NCI-H510A (cell line): ENCODE measurements around the gene ZP1.

ENCODE experiments used
- DNase-seq: peaks from one replicate; lab custom pipeline; 2025; lab: John Stamatoyannopoulos, UW

Gene ZP1

DNA sequence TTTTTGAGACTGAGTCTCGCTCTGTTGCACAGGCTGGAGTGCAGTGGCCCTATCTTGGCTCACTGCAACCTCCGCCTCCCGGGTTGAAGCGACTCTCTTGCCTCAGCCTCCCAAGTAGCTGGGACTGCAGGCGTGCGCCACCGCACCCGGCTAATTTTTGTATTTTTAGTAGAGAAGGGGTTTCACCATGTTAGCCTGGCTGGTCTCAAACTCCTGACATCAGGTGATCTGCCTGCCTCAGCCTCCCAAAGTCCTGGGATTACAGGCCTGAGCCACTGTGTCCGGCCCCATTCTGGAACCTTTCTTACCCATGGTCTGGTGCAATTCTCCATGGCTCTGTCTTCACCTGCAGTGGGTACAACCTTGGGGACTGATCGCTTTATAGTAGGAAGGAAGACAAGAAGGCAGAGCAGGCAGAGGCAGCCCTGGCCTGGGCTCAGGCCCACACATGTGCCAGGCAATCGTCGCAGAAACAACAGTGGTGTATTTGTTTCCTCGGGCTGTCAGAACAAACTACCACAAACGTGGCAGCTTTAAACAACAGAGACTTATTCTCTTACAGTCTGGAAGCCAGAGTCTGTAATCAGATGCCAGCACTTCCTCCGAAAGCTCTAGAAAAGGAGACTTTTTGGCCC is 7.6 kb upstream of the ZP1 start:
- DNase-seq, result no peak

DNA sequence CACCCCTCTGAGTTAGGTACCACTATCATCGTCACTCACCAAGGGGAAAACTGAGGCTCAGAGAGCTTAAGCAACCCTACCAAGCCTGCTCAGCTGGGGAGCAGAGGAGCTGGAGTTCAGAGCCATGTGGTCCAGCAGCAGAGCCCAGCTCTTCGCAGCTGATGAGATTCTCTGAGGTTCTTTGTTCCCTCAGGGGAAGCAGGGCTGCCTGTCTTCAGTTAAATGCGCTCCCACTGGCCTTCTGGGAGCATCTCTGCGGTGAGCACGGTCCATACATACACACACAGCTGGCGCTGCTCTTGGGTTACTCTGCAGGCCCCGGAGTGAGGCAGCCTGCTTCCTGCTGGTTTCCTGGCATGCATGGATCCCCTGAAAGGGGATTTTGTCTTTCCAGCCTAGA is 6.4 kb upstream of the ZP1 start:
- no peak for DNase-seq

DNA sequence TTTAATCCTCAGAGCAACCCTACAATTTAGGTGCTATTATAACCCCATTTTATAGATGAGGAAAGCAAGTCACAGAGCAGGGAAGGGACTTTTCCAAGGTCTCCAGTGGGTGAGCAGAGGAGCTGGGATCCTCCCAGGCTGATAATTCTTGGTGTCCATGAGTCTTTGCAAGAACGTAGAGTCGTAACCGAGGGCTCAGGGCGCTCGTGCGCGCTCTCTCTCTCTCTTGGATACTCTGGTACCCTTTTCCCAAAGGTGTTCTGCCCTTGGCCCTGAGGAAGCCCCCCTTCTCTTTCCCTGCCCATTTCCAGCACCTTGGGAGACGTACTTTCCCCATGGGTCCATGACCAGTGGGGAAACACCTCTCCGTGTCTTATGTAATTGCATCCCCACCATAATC is 5.2 kb upstream of the ZP1 start:
- no peak for DNase-seq

DNA sequence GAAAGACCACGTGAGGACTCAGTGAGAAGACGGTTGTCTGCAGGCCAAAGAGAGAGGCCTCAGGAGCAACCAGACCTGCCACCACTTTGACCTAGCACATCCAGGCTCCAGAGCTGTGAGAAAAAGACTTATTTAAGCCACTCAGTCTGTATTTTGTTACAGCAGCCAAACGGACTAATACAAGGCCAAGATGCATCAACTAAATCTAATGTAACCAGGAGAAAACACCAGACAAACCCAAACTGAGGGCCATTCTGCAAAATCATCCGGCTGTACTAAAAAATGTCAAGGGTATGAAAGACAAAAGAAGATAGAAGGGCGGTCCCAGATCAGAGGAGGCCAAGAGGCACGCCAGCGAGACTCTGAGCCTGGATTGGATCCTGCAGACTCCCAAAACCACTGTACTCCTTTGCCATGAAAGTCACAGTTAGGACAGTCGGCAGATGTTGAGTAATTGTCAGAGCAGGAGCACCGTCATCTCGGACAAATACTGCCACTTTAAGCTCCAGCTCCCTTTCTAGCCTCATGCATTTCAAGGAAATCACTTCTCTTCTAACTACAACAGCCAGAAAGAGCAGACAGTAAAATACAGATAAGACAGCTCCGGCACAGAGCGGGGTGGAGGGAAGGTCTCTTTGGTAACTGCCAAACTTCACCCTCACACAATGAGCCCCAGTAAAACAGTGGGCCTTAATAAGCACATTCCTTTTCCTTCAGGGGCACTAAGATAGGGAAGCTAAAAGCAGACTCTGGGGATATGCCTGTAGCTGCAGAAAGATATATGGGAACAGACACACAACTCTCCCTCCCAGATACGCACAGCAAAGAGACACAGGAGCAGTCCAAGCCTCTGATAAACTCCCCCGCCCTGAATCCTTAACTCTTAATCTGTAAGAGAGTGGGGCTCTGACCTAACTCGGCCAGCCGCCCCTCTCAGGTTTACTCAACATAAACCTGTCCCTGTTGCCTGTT is 3.5 kb upstream of the ZP1 start:
- no peak for DNase-seq

DNA sequence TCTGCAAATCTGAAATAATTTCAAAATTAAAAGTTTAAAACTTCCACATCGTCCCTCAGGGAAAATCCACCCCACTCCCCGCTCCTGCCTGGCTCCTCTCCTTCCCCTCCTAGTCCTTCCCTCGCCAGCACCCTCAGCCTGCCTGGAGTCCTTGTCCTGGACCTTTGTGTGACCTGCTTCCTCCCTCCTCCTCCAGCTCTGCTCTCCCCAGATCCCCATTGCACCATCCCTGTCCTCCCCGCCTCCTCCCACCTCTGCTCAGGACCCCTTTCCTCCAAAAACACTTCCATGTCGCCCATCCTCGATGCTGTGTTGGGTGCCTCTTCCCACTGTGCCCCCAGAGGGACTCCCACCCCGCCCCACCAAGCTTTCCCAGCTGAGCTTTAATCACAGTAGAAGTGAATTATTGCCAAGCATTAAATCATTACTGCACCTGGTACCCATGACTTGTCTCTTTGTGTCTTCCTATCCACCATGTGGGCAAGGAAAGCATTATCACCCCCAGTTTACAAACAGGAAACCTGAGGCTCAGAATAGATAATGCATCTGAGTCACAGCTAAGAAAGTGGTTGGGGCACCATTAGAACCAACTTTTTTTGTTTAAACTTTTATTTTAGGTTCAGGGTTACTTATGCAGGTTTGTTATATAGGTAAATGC is 2.4 kb upstream of the ZP1 start:
- DNase-seq, result no peak

DNA sequence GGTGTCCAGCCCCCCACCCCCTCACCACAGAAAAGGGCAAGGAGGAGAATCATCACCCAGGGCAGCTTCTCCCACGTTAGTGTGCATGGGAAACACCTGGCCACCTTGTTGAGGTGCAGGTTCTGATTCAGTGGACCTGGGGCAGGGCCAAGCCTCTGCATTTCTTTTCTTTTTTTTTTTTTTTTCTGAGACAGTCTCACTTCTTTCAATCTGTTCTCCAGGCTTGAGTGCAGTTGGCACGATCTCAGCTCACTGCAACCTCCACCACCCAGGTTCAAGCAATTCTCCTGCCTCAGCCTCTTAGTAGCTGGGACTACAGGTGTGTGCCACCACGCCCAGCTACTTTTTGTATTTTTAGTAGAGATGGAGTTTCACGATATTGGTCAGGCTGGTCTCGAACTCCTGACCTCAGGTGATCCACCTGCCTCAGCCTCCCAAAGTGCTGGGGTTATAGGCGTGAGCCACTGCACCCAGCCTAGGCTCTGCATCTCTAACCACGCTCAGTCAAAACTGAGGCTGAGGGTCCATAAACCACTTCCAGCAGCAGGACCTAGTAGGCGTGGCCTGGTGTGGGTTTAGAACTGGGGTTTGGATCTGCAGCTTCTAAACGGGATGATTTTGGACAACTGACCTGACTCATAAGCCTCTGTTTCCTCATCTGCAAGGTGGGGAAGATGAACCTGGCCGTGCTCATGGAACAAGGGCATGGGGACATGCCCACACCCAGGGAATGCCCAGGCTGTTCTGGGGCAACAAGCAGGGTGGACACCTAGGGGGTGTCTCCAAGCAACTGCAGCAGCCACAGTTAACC is 734 bp downstream of the ZP1 start:
- no peak for DNase-seq

DNA sequence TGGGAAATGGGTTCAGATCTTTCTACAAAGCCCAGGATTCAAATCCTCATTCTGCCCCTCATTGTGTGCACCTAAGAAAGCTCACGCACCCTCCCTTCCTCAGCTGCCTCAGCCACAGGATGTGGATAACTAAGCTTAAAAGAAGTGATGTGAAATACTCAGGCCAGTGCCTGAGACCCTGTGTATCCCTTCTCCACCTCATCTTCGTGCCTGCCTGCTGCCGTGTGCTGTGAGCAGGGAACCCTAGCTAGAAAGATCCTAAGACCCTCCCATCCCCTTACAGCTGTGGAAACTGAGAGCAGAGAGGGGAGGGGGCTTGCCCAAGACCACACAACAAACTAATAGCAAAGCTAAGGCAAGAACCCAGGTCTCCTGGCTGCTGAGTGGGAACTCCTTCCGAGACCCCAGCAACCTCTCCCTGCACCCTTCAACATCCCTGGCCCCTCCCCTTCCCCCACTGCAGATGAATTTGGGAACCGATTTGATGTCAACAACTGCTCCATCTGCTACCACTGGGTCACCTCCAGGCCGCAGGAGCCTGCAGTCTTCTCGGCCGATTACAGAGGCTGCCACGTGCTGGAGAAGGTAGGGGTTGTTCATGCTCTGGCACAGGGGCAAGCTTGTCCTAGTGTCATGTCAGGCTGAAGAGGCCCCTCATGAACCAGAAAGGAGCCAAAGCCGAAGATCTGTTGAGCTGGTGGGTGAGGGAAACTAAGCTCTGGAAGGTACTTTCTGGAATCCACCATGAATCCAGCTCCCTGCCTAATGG is 1.5 kb downstream of the ZP1 start:
- DNase-seq, result no peak

DNA sequence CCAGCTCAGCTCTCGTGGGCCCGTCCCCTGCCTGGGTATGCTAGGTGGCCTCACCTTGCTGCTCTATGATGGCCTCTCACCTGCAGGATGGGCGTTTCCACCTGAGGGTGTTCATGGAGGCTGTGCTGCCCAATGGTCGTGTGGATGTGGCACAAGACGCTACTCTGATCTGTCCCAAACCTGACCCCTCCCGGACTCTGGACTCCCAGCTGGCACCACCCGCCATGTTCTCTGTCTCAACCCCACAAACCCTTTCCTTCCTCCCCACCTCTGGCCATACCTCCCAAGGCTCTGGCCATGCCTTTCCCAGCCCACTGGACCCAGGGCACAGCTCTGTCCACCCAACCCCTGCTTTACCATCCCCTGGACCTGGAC is 2.1 kb downstream of the ZP1 start:
- no peak for DNase-seq

DNA sequence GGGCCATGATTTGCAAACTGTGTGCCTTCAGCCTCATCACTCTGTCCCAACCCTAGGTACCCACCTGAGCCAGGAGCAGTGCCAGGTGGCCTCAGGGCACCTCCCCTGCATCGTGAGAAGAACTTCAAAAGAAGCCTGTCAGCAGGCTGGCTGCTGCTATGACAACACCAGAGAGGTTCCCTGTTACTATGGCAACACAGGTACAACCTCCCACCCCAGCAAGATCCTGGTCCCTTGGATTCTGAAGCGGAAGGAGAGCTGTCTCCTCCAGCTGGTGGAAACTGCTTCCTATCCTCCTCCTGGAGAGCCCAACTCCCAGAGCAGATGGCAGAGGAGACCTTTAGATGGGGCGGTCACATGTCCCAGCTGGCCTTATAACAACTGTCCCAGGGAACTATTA is 2.9 kb downstream of the ZP1 start:
- peak; percentile 70 for DNase-seq

DNA sequence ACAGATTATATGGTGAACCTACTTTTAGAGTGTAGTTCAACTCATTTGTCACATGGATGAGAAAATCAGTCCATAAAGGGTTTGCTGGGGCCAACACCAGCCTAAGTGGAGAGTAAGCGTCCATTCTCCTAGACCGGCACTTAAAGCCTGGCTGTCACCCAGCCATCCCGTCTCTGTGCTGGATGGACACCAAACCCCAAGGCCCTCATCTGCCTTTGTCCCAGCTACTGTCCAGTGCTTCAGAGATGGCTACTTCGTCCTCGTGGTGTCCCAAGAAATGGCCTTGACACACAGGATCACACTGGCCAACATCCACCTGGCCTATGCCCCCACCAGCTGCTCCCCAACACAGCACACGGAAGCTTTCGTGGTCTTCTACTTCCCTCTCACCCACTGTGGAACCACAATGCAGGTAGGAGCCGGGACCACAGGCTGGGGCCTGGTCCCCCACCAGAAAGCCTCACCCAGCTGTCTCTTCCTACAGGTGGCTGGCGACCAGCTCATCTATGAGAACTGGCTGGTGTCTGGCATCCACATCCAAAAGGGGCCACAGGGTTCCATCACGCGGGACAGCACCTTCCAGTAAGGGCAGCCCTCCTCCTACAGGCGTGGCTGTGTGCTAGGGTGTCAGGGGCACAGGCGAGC is 3.5 kb downstream of the ZP1 start:
- no peak for DNase-seq

DNA sequence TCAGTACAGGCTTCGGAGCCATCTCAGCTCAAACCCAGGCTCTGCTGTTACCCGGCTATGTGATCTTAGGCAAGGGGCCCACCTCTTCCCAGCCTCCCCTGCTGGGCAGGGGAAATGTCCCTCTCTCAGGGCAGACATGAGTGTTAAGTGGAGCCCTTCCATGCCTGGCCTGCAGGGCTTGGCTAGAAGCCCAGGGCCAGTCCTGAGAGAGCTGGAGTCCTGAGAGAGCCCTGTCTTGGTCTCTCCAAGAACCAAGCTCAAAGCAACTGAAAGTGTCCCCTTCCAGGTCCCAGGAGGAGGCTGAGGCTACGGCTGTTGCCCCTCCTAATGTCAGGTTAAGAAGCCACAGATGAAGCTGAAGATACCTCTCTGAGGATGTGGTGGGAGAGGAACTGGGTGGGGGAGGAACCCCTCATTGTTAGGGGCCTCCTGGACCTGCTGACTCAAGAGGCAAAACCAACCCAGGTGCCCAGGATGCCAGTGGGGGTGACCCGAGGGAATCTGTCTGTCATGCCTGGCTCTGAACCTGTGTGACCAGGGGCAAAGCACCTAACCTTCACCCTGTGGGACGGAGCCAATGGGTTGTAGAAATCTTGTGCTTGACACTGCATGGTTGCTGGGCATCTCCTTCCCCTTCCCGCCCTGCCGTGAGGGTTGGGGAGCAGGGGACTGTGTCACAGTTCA is 4.2 kb downstream of the ZP1 start:
- DNase-seq, result no peak

DNA sequence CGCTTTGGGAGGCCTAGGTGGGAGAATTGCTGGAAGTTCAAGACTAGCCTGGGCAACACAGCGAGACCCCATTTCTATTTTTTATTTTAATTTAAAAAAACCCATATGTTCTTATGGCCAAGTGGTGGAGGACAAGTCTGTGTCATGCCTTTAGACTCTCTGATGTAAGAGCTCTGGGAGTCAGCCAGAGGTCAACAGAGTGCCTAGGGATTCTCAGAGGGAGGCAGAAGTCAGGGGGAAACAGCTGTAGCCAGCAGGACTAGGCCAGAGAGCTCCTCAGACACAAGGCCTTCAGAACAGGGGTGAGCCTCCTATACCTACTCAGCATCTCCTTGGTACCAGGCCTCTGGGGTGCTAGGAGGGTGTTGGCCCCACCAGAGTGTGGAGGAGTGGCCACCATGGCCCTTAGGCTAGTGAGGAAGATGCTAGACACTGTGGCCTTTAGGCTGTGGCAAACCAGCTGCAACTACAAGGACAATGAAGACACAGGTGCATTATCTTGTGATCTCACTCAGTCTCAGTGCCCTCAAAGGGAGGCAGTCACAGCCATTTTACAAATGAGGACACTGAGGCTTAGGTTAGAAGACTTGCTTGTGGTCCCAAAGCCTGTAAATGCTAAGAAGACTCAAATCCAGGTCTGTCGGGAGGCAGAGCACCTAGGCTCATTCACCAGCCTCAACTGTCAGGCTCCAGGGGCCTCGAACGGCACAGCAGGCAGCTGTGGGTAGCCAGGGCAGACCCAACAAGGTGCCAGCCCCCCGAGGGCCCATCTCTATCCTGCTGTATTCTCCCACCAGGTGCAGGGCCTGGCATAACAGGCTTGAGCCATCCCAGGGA is 5.0 kb downstream of the ZP1 start:
- no peak for DNase-seq

DNA sequence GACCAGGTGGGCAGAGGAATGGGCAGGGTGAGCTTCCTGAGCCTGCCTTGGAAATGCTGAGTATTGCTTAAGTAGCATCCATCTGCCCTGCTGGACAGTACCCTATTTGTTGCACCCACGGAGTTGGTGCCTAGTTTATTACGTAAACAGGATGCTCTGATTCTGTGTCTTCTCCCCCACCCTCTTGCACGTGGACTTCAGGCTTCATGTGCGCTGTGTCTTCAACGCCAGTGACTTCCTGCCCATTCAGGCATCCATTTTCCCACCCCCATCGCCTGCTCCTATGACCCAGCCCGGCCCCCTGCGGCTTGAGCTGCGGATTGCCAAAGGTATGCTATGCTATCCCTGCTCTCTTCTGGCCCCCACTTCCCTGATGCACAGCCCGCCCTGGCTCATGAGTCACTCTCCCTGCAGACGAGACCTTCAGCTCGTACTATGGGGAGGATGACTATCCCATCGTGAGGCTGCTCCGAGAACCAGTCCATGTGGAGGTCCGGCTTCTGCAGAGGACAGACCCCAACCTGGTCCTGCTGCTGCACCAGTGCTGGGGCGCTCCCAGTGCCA is 5.7 kb downstream of the ZP1 start:
- DNase-seq, result no peak

DNA sequence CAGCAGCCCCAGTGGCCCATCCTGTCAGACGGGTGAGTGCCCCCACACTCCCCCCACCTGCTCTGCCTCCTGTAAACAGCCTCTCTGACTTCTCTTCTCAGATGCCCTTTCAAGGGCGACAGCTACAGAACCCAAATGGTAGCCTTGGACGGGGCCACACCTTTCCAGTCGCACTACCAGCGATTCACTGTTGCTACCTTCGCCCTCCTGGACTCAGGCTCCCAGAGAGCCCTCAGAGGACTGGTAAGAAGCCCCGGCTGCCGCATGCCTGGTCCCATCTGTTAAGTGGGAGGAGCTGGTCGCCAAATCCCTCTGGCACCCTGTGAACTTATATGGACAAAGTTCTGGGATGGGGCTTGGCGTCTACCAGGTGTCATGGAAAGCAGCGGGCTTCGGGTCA is 6.2 kb downstream of the ZP1 start:
- DNase-seq, result no peak

DNA sequence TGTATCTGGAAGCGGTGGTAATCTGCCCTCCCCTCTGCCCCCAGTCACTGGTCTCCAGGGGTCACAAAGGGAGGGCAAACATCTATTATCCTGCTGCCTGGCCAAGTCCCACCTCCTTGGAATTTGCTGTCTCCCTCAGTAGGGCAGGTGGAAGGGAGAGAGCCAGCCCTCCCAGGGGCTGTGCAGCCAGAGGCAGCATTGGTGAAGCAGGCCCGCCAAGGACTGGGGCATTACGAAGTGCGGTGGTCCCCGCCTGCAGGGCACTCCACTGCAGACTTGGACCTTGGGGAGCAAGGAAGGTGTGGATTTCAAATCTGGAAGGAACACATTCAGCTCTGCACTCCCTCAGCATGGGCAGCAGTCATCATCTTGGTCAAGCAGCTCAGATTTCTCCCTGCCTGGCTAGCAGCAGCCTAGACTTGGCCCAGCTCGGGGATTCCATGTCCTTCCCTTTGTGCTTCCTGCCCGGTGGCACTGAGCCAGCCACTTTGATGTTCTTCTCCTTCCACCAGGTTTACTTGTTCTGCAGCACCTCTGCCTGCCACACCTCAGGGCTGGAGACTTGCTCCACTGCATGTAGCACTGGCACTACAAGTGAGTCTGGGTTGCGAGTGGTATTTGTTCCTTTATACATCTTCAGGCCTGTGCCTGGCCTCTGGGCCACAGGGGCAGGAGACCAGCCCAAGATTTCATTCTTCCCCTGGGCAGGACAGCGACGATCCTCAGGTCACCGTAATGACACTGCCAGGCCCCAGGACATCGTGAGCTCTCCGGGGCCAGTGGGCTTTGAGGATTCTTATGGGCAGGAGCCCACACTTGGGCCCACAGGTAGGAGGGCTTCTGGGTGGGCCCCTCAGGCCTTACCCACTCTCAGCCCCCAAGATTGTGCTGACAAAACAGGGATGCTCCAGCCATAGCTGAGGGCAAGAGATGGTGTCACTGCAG is 7.4 kb downstream of the ZP1 start:
- no peak for DNase-seq

DNA sequence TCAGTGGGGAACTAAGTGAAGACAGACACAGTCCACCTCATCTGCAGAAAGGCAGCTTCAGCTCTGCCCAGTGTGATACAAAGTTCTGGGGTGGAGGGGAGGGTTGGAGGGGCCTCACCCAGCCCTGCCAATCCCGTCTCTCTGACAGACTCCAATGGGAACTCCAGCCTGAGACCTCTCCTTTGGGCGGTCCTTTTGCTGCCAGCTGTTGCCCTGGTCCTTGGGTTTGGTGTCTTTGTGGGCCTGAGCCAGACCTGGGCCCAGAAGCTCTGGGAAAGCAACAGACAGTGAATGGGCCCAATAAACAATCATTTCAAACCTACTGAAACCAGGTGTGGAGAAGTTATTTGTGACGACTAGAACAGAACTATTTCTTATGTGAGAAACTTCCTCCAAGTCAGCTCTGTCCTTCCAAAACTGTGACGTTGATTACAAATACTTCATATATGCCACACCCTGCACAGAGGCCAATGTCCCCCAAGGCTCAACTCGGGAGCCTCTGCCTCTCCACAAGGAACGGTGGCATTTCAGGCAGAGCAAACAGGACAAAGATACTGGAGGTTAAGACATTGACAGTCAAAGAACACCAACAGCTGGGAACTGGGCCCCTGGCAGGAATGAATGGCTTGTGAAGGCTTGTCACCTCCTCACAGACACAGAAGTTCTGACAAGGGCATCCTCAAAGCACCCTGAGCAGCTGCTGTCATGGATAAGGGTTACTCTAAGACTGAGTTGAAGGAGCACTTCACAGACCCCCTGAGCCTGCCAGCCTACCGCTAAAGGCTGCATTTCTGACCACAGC is 8.2 kb downstream of the ZP1 start:
- no peak for DNase-seq

DNA sequence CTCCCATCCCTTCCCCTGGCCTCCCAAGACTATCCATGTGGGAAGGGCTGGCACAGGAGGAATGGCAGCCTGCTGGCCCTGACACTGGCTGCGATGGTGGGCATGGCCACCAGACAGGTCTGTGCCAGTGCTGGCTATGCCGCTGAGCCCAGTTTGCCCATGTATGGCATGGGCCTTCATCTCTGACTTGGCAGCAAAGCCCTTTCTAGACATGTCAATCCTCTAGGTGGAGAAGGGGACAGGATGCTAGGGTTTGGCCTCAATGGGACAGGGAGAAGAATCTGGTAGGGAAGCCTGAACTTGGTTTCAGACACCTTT is 8.8 kb downstream of the ZP1 start:
- no peak for DNase-seq
